Small intestine (tissue), 7 donors: ENCODE measurements around the gene TNIP2. TPM values are rescaled to one million over a fixed set of nuclear protein-coding genes. Genes with fewer than 3 reads are reported as not detected.

Source experiments
- DNase-seq, 2 donors: peaks; one replicate each; pipeline versions ENCODE4 v3.0.0 to v3.0.0-alpha.2; 2013
- FAIRE-seq: peaks from 2 replicates; lab custom pipeline; 2012; peaks lifted over from hg19 to GRCh38; lab: Jason Lieb, UNC
- H3K27ac ChIP-seq, 3 donors: one replicate each; pipeline ENCODE4 v1.5.1; 2013; ENCODE audit warnings: low read length in 2 of 3, mild to moderate bottlenecking in 2 of 3, control low read depth in 1 of 3, inconsistent platforms in 1 of 3, low read depth in 1 of 3, moderate library complexity in 1 of 3
- H3K27me3 ChIP-seq, 3 donors: one replicate each; pipeline ENCODE4 v1.6.1; 2013; ENCODE audit warnings: low read length in 3 of 3, inconsistent platforms in 1 of 3; ENCODE audit not compliant: control insufficient read depth in 3 of 3, insufficient read depth in 3 of 3
- H3K36me3 ChIP-seq, 3 donors: one replicate each; pipeline ENCODE4 v1.6.1; 2013; ENCODE audit warnings: low read length in 3 of 3, inconsistent platforms in 1 of 3, low read depth in 1 of 3, mild to moderate bottlenecking in 1 of 3, moderate library complexity in 1 of 3; ENCODE audit not compliant: control insufficient read depth in 3 of 3, insufficient read depth in 2 of 3
- H3K4me1 ChIP-seq, 3 donors: one replicate each; pipeline ENCODE4 v1.6.1; 2013; ENCODE audit warnings: low read length in 2 of 3, inconsistent platforms in 1 of 3, low read depth in 1 of 3, mild to moderate bottlenecking in 1 of 3, moderate library complexity in 1 of 3; ENCODE audit not compliant: control insufficient read depth in 3 of 3, insufficient read depth in 2 of 3
- H3K4me3 ChIP-seq, 3 donors: one replicate each; pipeline ENCODE4 v1.5.1; 2013; ENCODE audit warnings: low read length in 3 of 3, control low read depth in 1 of 3, inconsistent platforms in 1 of 3, low read depth in 1 of 3, mild to moderate bottlenecking in 1 of 3, moderate library complexity in 1 of 3
- H3K9me3 ChIP-seq, 2 donors: one replicate each; pipeline ENCODE4 v1.6.1; 2013; ENCODE audit warnings: low read depth in 1 of 2, low read length in 1 of 2; ENCODE audit not compliant: control insufficient read depth in 2 of 2, insufficient read depth in 1 of 2
- WGBS, 3 donors: extraction: QIAGEN DNeasy Blood & Tissue Kit; methylation state at CpG; one replicate each; pipeline ENCODE4 v1.1.7; 2013; 5-methylcytosine and 5-hydroxymethylcytosine counted together
- polyA plus RNA-seq, 4 donors: library from polyadenylated mRNA; stranded (reverse) in 3 of 4; unstranded in 1 of 4; fragments of 200-250 nt in 3 of 4; fragments of 120-200 nt in 1 of 4; gene quantifications; one replicate each; pipeline versions ENCODE4 v1.2.1 to v1.2.3, GENCODE V29; 2013
- donor health status: healthy with polysubstance abuse.
- donor health status: control.
- donor health status: control.
- donor health status: Bipolar disorder and iron deficiency.
- donor health status: healthy.

Gene TNIP2
- polyA plus RNA-seq, 4 donors = 30.1 to 109 (median 60.3) TPM

GRCh38 chr4:2795893-2796848, 40.0 kb upstream of the TNIP2 start:
- no peaks in the 10 kb centered on the region for H3K9me3 ChIP-seq
- H3K27me3 ChIP-seq = no peaks in the 10 kb centered on the region
- H3K27ac ChIP-seq = peak overlapping the region in 2 of 3 donors; percentile 34 to 75
- H3K4me3 ChIP-seq = no peak overlapping the region
- FAIRE-seq (no peak), DNase-seq (peak; percentile 64 to 92)
- peaks cover 0 to 29% (median 0%) of the 10 kb centered on the region in 3 donors for H3K36me3 ChIP-seq
- 35 to 66% (median 59%) methylated on average over 27 of the region's 27 CpGs for WGBS, 3 donors
- peaks cover 12 to 79% (median 34%) of the 10 kb centered on the region in 3 donors for H3K4me1 ChIP-seq

GRCh38 chr4:2795300-2795892, 39.3 kb upstream of the TNIP2 start:
- Histone ChIP-seq H3K27ac (peak overlapping the region in 1 of 3 donors; percentile 84), H3K4me3 (no peak overlapping the region), H3K9me3 (no peaks in the 10 kb centered on the region), H3K27me3 (no peaks in the 10 kb centered on the region), H3K4me1 (peaks cover 12 to 71% (median 34%) of the 10 kb centered on the region in 3 donors), H3K36me3 (peaks cover 0 to 29% (median 0%) of the 10 kb centered on the region in 3 donors)
- 87% methylated on average over 17 of the region's 17 CpGs for WGBS, 3 donors
- FAIRE-seq (no peak), DNase-seq (peak in 1 of 2 donors; percentile 2)

GRCh38 chr4:2794486-2795299, 38.6 kb upstream of the TNIP2 start:
- 45 to 51% (median 46%) methylated on average over 11 of the region's 11 CpGs for WGBS, 3 donors
- H3K27me3 ChIP-seq = no peaks in the 10 kb centered on the region
- DNase-seq = peak; percentile 14 to 63
- peaks cover 0 to 29% (median 0%) of the 10 kb centered on the region in 3 donors for H3K36me3 ChIP-seq
- FAIRE-seq = no peak
- no peaks in the 10 kb centered on the region for H3K9me3 ChIP-seq
- peak overlapping the region in 2 of 3 donors; percentile 55 to 74 for H3K4me3 ChIP-seq
- H3K4me1 ChIP-seq = peaks cover 12 to 64% (median 30%) of the 10 kb centered on the region in 3 donors
- H3K27ac ChIP-seq = peak overlapping the region in 2 of 3 donors; percentile 35 to 84

- FAIRE-seq (no peak), DNase-seq (peak; percentile 44 to 50)
- Histone ChIP-seq H3K27ac (peak overlapping the region in 2 of 3 donors; percentile 35 to 84), H3K36me3 (peaks cover 0 to 29% (median 0%) of the 10 kb centered on the region in 3 donors), H3K4me3 (peak overlapping the region; percentile 55 to 74 (median 72)), H3K27me3 (no peaks in the 10 kb centered on the region), H3K9me3 (no peaks in the 10 kb centered on the region), H3K4me1 (peaks cover 8 to 57% (median 24%) of the 10 kb centered on the region in 3 donors)
- WGBS, 3 donors = 10 to 25% (median 19%) methylated on average over 27 to 34 of the region's 34 CpGs
Observed at GRCh38 chr4:2793586-2794485, 37.7 kb upstream of the TNIP2 start.

DNA sequence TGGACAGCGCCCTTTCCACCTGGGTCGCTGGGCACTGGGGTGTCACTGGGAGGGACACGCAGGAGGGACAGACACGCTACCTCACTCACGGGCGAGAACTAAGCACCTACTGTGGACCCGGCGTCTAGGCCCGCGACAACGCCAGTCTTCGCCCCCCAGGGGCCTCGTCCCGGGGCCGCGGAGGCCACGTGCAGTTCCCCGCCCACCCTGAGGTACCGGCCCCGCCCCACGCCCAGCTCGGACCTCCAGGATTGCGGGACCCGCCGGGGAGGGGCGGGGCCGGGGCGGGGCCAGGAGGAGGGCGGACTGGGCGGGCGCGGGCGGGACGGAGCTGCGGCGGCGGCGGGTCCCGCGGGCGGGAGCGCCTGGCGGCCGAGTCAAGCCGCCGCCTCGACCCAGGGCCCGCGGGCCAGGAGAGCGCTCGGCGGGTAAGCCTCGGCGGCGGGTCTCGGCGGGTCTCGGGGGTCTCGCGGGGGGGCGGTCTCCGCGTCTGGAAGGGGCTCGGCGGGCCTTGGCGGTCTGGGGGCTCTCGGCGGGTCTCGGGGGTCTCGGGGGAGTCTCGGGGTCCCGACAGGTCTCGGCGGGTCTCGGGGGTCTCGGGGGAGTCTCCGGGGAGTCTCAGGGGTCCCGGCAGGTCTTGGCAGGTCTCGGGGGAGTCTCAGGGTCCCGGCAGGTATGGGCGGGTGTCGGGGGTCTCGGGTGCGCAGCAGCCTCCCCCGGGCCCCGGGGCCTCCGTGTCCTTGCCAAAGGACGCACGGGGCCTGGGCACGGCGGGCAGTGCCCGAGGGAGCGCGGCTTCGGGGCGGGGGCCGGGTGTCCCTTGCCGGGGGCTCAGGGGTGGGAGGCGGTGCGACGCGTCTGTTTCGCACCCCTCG, 36.8 kb upstream of the TNIP2 start, which contains the start of gene SH3BP2:
TSS of gene SH3BP2 (plus strand) at position 375 of the 875 bp plus-strand sequence. CDS start 27,533 bp downstream, outside the sequence.
- 7 to 17% (median 11%) methylated on average over 34 to 104 of the region's 104 CpGs for WGBS, 3 donors
- peak; percentile 73 to 86 for DNase-seq
- Histone ChIP-seq H3K9me3 (no peaks in the 10 kb centered on the region), H3K27ac (peak within 1 kb of the TSS in 2 of 3 donors; percentile 65 to 84), H3K4me3 (peak within 1 kb of the TSS; percentile 55 to 74 (median 72)), H3K4me1 (peaks cover 8 to 56% (median 22%) of the 10 kb centered on the region in 3 donors), H3K36me3 (peaks cover 0 to 26% (median 0%) of the 10 kb centered on the region in 3 donors), H3K27me3 (no peaks in the 10 kb centered on the region)
- no peak for FAIRE-seq

DNA sequence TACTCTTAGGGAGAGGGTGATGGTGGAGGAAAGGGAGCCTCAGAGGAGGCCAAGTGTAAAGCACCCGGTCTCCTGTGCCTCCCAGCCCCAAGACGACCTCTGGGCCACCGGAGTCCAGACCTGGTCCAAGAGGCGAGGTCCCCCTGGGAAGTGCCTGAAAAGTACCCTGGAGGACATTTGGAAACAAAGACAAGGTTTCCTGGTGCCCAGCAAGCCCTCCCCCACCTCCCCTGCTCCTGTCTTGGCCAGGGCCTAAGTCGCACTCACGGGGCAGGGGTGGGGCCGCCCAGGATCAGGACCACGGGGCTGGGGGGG, 36.2 kb upstream of the TNIP2 start:
- Histone ChIP-seq H3K4me1 (peaks cover 8 to 54% (median 22%) of the 10 kb centered on the region in 3 donors), H3K4me3 (no peak overlapping the region), H3K36me3 (peaks cover 0 to 26% (median 0%) of the 10 kb centered on the region in 3 donors), H3K27ac (no peak overlapping the region), H3K27me3 (no peaks in the 10 kb centered on the region), H3K9me3 (no peaks in the 10 kb centered on the region)
- DNase-seq = no peak
- no peak for FAIRE-seq
- WGBS, 3 donors = 69 to 74% (median 72%) methylated on average over 8 of the region's 8 CpGs
